CD4-positive, alpha-beta T cell treated with Interleukin-21 for 1 hour (primary cell): ENCODE data around the gene ZNF668.
"Not testable (repeated sequence)": the region's sequence is repeated elsewhere in the genome, so short reads cannot be mapped to it uniquely, and the experiment has no call there.

Experiments used
- DNase-seq: peaks from one replicate; pipeline ENCODE4 v3.0.0-alpha.2; 2020

Gene ZNF668

GRCh38 chr16:31050280-31051030 lies 23.6 kb downstream of the ZNF668 start:
- no peak for DNase-seq

- no peak for DNase-seq
Observed at GRCh38 chr16:31043898-31044481, 30.1 kb downstream of the ZNF668 start.

GRCh38 chr16:31043352-31043751 lies 30.7 kb downstream of the ZNF668 start:
- no peak for DNase-seq

- no peak for DNase-seq
Observed at GRCh38 chr16:31042866-31043265, 31.2 kb downstream of the ZNF668 start.

- no peak for DNase-seq
Observed at GRCh38 chr16:31038993-31039392, 35.0 kb downstream of the ZNF668 start.

- no peak for DNase-seq
Observed at GRCh38 chr16:31036691-31037090, 37.3 kb downstream of the ZNF668 start.

- peak; percentile 86 for DNase-seq
Observed at GRCh38 chr16:31033709-31034492, 40.1 kb downstream of the ZNF668 start.

GRCh38 chr16:31032736-31033708 lies 41.0 kb downstream of the ZNF668 start, which contains the start of gene STX4:
TSS of gene STX4 (plus strand) at chr16:31033558. CDS start at chr16:31033806, 248 bp downstream.
- DNase-seq: peak; percentile 99

- DNase-seq: no peak
Observed at GRCh38 chr16:31031276-31031675, 42.8 kb downstream of the ZNF668 start.

- DNase-seq: no peak
Observed at GRCh38 chr16:31029272-31029671, 44.8 kb downstream of the ZNF668 start.

GRCh38 chr16:31025339-31025738 lies 48.7 kb downstream of the ZNF668 start:
- no peak for DNase-seq

GRCh38 chr16:31023627-31024226 lies 50.3 kb downstream of the ZNF668 start:
- DNase-seq: no peak

- DNase-seq: no peak
Observed at GRCh38 chr16:31023252-31023602, 50.8 kb downstream of the ZNF668 start.

GRCh38 chr16:31022544-31023251 lies 51.3 kb downstream of the ZNF668 start:
- DNase-seq: no peak

- no peak for DNase-seq
Observed at GRCh38 chr16:31020536-31020935, 53.5 kb downstream of the ZNF668 start.

- DNase-seq: not testable (repeated sequence)
Observed at GRCh38 chr16:31017756-31018155, 56.3 kb downstream of the ZNF668 start.

- DNase-seq: no peak
Observed at GRCh38 chr16:31016018-31016417, 58.0 kb downstream of the ZNF668 start.

GRCh38 chr16:31013292-31013691 lies 60.7 kb downstream of the ZNF668 start:
- not testable (repeated sequence) for DNase-seq

GRCh38 chr16:31011815-31012214 lies 62.2 kb downstream of the ZNF668 start:
- DNase-seq: not testable (repeated sequence)
